RCC 7860 (cell line): ENCODE measurements around the gene RBMY1J.
"Not testable (repeated sequence)": the region's sequence is repeated elsewhere in the genome, so short reads cannot be mapped to it uniquely, and the experiment has no call there.

Source experiments
- DNase-seq: peaks from one replicate; pipeline ENCODE4 v3.0.0-alpha.2; 2015; ENCODE audit warnings: low spot score
- FAIRE-seq: peaks from 2 replicates; lab custom pipeline; 2012; peaks lifted over from hg19 to GRCh38; lab: Jason Lieb, UNC

The RBMY1J gene

GRCh38 chrY:22403110-22403509, at the start of gene RBMY1J:
Gene RBMY1J, plus strand, starts transcription at chrY:22403410. Its CDS starts 2,038 bp downstream, at chrY:22405448.
- DNase-seq, FAIRE-seq: not testable (repeated sequence)

- no peak for DNase-seq
- FAIRE-seq: no peak
Observed at GRCh38 chrY:22367416-22367815, 35.8 kb upstream of the RBMY1J start.

GRCh38 chrY:22370623-22371022, 32.6 kb upstream of the RBMY1J start:
- FAIRE-seq: no peak
- peak; percentile 21 for DNase-seq

GRCh38 chrY:22373494-22373893, 29.7 kb upstream of the RBMY1J start:
- no peak for FAIRE-seq

GRCh38 chrY:22444718-22445396, 41.6 kb downstream of the RBMY1J start:
- DNase-seq, FAIRE-seq: not testable (repeated sequence)

More at GRCh38 chrY:22373494-22373893, 29.7 kb upstream of the RBMY1J start:
- no peak for DNase-seq

- not testable (repeated sequence) for FAIRE-seq
Observed at GRCh38 chrY:22455522-22455921, 52.3 kb downstream of the RBMY1J start.

GRCh38 chrY:22461962-22462361, 58.8 kb downstream of the RBMY1J start:
- not testable (repeated sequence) for DNase-seq, FAIRE-seq

More at GRCh38 chrY:22455522-22455921, 52.3 kb downstream of the RBMY1J start:
- DNase-seq: not testable (repeated sequence)
